Muscle of leg (tissue), 11 donors: ENCODE measurements around the gene SYT14. TPM values are rescaled to one million over a fixed set of nuclear protein-coding genes. Genes with fewer than 3 reads are reported as not detected.

Experiments used
- DNase-seq: peaks from one replicate; pipeline ENCODE4 v3.0.0; 2013
- H3K27ac ChIP-seq: one replicate; pipeline ENCODE4 v1.5.1; 2013; ENCODE audit warnings: mild to moderate bottlenecking, low read length, control low read depth
- H3K27me3 ChIP-seq: one replicate; pipeline ENCODE4 v1.6.1; 2013; ENCODE audit warnings: low read length; ENCODE audit not compliant: control insufficient read depth, insufficient read depth
- H3K36me3 ChIP-seq: one replicate; pipeline ENCODE4 v1.6.1; 2013; ENCODE audit warnings: low read length; ENCODE audit not compliant: control insufficient read depth, insufficient read depth
- H3K4me1 ChIP-seq: one replicate; pipeline ENCODE4 v1.6.1; 2013; ENCODE audit warnings: low read length; ENCODE audit not compliant: control insufficient read depth, insufficient read depth
- H3K4me3 ChIP-seq: one replicate; pipeline ENCODE4 v1.5.1; 2013; ENCODE audit warnings: low read length, control low read depth
- H3K9me3 ChIP-seq: replicated peaks from 2 replicates; pipeline ENCODE4 v1.6.1; 2013; ENCODE audit warnings: low read depth, low read length; ENCODE audit not compliant: control insufficient read depth
- whole genome bisulfite sequencing: methylation state at CpG from one replicate; pipeline ENCODE4 v1.1.5; 2013; ENCODE audit warnings: missing lambda C conversion rate; ENCODE audit not compliant: insufficient coverage; 5-methylcytosine and 5-hydroxymethylcytosine counted together
- polyA plus RNA-seq, 8 donors: library from polyadenylated mRNA; unstranded; fragments of 120-200 nt; gene quantifications; one replicate each; pipeline versions ENCODE4 v1.2.1 to v1.2.3, GENCODE V29; 2013; ENCODE audit warnings: inconsistent platforms in 1 of 8, low replicate concordance in 1 of 8; ENCODE audit not compliant: insufficient read length in 8 of 8, insufficient read depth in 1 of 8
- total RNA-seq: library from RNA; stranded (reverse); fragments of 120-200 nt; gene quantifications from one replicate; pipeline ENCODE4 v1.2.4, GENCODE V29; 2013

SYT14 gene
- total and polyA plus RNA-seq, 9 donors: 0.57 to 3.0 (median 1.3) TPM

DNA sequence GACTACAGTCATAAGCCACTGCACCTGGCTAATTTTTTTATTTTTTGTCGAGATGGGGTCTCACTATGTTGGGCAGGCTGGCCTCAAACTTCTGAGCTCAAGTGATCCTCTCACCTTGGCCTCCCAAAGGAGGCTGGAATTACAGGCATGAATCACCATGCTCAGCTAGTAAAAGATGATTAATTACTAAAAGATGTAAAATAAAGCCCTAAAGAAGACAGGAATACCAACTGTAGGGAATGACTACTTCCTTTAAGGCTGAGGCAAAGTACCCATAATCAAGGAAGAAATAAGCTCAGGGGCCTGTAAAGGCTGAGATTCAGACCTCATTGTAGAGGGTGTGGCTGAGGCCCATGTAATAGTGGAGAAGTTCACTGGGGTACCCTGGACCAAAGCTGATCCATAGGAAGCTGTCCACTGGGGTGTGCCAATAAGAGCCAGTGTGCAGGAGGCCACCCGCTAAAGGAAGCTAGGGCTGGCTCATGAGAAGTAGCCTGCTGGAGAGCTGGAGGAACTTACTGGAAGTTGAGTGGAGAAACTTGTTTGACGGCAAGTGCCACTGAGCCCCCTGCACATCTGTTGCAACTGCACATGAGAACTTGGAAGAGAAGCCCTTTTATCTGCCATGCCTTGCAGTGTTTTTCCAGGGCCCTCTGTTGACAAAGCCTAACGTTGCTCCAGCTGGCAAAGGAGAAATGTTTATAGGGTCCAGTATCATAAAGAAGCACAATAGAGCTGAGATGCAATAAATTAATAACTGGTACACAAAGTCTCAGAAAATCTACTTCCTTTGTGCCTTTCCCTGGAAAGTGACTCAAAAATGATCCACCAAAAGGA lies 276.8 kb downstream of the SYT14 start:
- 92% methylated on average over 2 of the region's 4 CpGs for WGBS
- no peak for DNase-seq
- no peak overlapping the region for H3K27ac ChIP-seq
- H3K4me1 ChIP-seq: no peaks in the 10 kb centered on the region
- H3K27me3 ChIP-seq: no peaks in the 10 kb centered on the region
- no peaks in the 10 kb centered on the region for H3K36me3 ChIP-seq
- no peak overlapping the region for H3K4me3 ChIP-seq
- no peaks in the 10 kb centered on the region for H3K9me3 ChIP-seq

DNA sequence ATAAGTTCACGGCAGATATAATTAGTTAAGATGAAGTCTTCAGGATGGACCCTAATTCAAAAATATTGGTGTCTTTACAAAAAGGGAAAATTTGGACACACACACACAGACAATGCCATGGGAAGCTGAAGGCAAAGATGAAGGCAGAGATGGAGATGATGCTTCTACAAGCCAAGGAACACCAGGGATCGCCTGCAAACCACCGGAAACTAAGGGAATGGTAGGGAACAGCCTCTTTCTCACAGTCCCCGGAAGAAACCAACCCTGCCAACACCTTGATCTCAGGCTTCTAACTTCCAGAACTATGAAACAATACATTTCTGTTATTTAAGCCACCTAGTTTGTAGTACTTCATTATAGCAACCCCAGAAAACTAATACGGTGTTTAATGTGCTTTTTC lies 279.5 kb downstream of the SYT14 start:
- Histone ChIP-seq H3K9me3 (no peaks in the 10 kb centered on the region), H3K4me1 (peaks cover 3% of the 10 kb centered on the region), H3K27ac (no peak overlapping the region), H3K4me3 (no peak overlapping the region), H3K36me3 (no peaks in the 10 kb centered on the region), H3K27me3 (no peaks in the 10 kb centered on the region)
- DNase-seq: no peak
- whole genome bisulfite sequencing: no CpG with 5 or more reads among the region's 5 CpGs

DNA sequence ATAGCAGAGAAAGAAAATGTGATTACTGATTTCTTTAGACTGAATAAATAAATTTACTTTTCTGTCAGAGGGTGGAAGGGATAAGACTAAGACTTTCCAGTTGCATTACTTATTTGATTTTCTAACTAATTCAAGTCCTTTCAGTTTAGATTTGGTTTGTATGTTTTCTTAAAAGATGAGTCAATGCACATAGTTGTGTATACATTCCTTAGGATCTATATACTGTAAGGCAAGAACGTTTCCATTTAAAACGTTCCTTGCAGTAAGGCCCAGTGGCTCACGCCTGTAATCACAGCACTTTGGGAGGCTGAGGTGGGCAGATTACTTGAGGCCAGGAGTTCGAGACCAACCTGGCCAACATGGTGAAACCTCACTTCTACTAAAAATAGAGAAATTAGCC lies 280.0 kb downstream of the SYT14 start:
- Histone ChIP-seq H3K27ac (no peak overlapping the region), H3K36me3 (no peaks in the 10 kb centered on the region), H3K27me3 (no peaks in the 10 kb centered on the region), H3K4me3 (no peak overlapping the region), H3K4me1 (peaks cover 3% of the 10 kb centered on the region), H3K9me3 (no peaks in the 10 kb centered on the region)
- no peak for DNase-seq
- WGBS: 82% methylated on average over 2 of the region's 4 CpGs

Other genes starting within 250 kb of the SYT14 start
- 0.18 TPM for gene HSD11B1, start 233.4 kb upstream of the SYT14 start, total RNA-seq
- gene HSD11B1, start 233.4 kb upstream of the SYT14 start, polyA plus RNA-seq: under 1 TPM in 4 of 8 donors, not detected in 4; 0.20 to 0.43 (median 0.25) TPM
- 1.4 TPM for gene TRAF3IP3, start 182.2 kb upstream of the SYT14 start, total RNA-seq
- 1 to 10 TPM in 7 of 8 donors, under 1 TPM in 1; 0.82 to 3.2 (median 2.4) TPM for gene TRAF3IP3, start 182.2 kb upstream of the SYT14 start, polyA plus RNA-seq
- 2.5 TPM for gene C1orf74, start 153.7 kb upstream of the SYT14 start, total RNA-seq
- gene C1orf74, start 153.7 kb upstream of the SYT14 start, polyA plus RNA-seq: 1 to 10 TPM; 2.1 to 3.0 (median 2.4) TPM
- gene IRF6, start 132.1 kb upstream of the SYT14 start, total RNA-seq: 0.49 TPM
- gene IRF6, start 132.1 kb upstream of the SYT14 start, polyA plus RNA-seq: 1 to 10 TPM in 3 of 8 donors, under 1 TPM in 5; 0.20 to 6.1 (median 0.70) TPM
- gene UTP25, start 110.2 kb upstream of the SYT14 start, total RNA-seq: 7.0 TPM
- 1 to 10 TPM; 4.7 to 7.5 (median 5.8) TPM for gene UTP25, start 110.2 kb upstream of the SYT14 start, polyA plus RNA-seq